Stomach smooth muscle (tissue), 2 donors: ENCODE measurements around the gene REPIN1.
"Not testable (repeated sequence)": the region's sequence is repeated elsewhere in the genome, so short reads cannot be mapped to it uniquely, and the experiment has no call there.

Experiments used
- H3K27ac ChIP-seq: one replicate; pipeline ENCODE4 v1.7.0; 2013; ENCODE audit warnings: mild to moderate bottlenecking, low read length, inconsistent platforms
- H3K27me3 ChIP-seq, 2 donors: one replicate each; pipeline ENCODE4 v1.7.0; 2013; ENCODE audit warnings: low read length in 2 of 2; ENCODE audit not compliant: insufficient read depth in 2 of 2, control insufficient read depth in 1 of 2
- H3K36me3 ChIP-seq, 2 donors: one replicate each; pipeline ENCODE4 v1.7.0; 2013; ENCODE audit warnings: low read length in 2 of 2; ENCODE audit not compliant: control insufficient read depth in 2 of 2, insufficient read depth in 2 of 2
- H3K4me1 ChIP-seq: one replicate; pipeline ENCODE4 v1.7.0; 2013; ENCODE audit warnings: low read length; ENCODE audit not compliant: control insufficient read depth, insufficient read depth
- H3K4me3 ChIP-seq, 2 donors: one replicate each; pipeline ENCODE4 v1.7.0; 2013; ENCODE audit warnings: low read length in 2 of 2
- H3K9ac ChIP-seq, 2 donors: one replicate each; pipeline ENCODE4 v1.7.0; 2013; ENCODE audit warnings: low read length in 2 of 2, mild to moderate bottlenecking in 1 of 2
- H3K9me3 ChIP-seq, 2 donors: one replicate each; pipeline ENCODE4 v1.7.0; 2013; ENCODE audit warnings: low read length in 2 of 2; ENCODE audit not compliant: control insufficient read depth in 2 of 2
- donor health status: healthy.
- donor health status: Pancreatic carcinoma.

Gene REPIN1

GRCh38 chr7:150384406-150385301 lies 16.0 kb downstream of the REPIN1 start:
- peaks cover 39% of the 10 kb centered on the region for H3K4me1 ChIP-seq
- H3K27me3 ChIP-seq: no peaks in the 10 kb centered on the region
- H3K9me3 ChIP-seq: no peaks in the 10 kb centered on the region
- H3K4me3 ChIP-seq: no peak overlapping the region
- H3K27ac ChIP-seq: no peak overlapping the region
- H3K9ac ChIP-seq: no peak overlapping the region
- no peaks in the 10 kb centered on the region for H3K36me3 ChIP-seq

GRCh38 chr7:150385302-150385723 lies 16.7 kb downstream of the REPIN1 start:
- H3K4me1 ChIP-seq: peaks cover 33% of the 10 kb centered on the region
- no peaks in the 10 kb centered on the region for H3K9me3 ChIP-seq
- no peak overlapping the region for H3K27ac ChIP-seq
- H3K9ac ChIP-seq: no peak overlapping the region
- H3K36me3 ChIP-seq: no peaks in the 10 kb centered on the region
- H3K4me3 ChIP-seq: no peak overlapping the region
- no peaks in the 10 kb centered on the region for H3K27me3 ChIP-seq

- not testable (repeated sequence) for H3K27ac ChIP-seq
Measured at GRCh38 chr7:150385884-150386283, 17.3 kb downstream of the REPIN1 start.

GRCh38 chr7:150388306-150388705 lies 19.7 kb downstream of the REPIN1 start:
- Histone ChIP-seq H3K27ac (peak overlapping the region; percentile 53), H3K9me3 (no peaks in the 10 kb centered on the region), H3K36me3 (peaks cover 0 to 2% of the 10 kb centered on the region in 2 donors), H3K27me3 (no peaks in the 10 kb centered on the region), H3K9ac (no peak overlapping the region), H3K4me1 (peaks cover 17% of the 10 kb centered on the region), H3K4me3 (no peak overlapping the region)

More at GRCh38 chr7:150385884-150386283, 17.3 kb downstream of the REPIN1 start:
- H3K9ac ChIP-seq, H3K27me3 ChIP-seq, H3K4me3 ChIP-seq, H3K9me3 ChIP-seq, H3K36me3 ChIP-seq: not testable (repeated sequence)
- peaks cover 27% of the 10 kb centered on the region for H3K4me1 ChIP-seq

- peak overlapping the region; percentile 42 to 46 for H3K9ac ChIP-seq
Measured at GRCh38 chr7:150388709-150389531, 20.3 kb downstream of the REPIN1 start.

GRCh38 chr7:150389532-150389816 lies 20.9 kb downstream of the REPIN1 start:
- H3K27ac ChIP-seq: no peak overlapping the region
- H3K4me3 ChIP-seq: no peak overlapping the region
- no peaks in the 10 kb centered on the region for H3K27me3 ChIP-seq
- peaks cover 0 to 2% of the 10 kb centered on the region in 2 donors for H3K36me3 ChIP-seq
- H3K9ac ChIP-seq: peak overlapping the region; percentile 42 to 46
- no peaks in the 10 kb centered on the region for H3K9me3 ChIP-seq
- H3K4me1 ChIP-seq: peaks cover 13% of the 10 kb centered on the region

More at GRCh38 chr7:150388709-150389531, 20.3 kb downstream of the REPIN1 start:
- Histone ChIP-seq H3K27me3 (no peaks in the 10 kb centered on the region), H3K36me3 (peaks cover 0 to 2% of the 10 kb centered on the region in 2 donors), H3K4me3 (no peak overlapping the region), H3K9me3 (no peaks in the 10 kb centered on the region), H3K4me1 (peaks cover 17% of the 10 kb centered on the region), H3K27ac (peak overlapping the region; percentile 53)

- no peak overlapping the region for H3K27ac ChIP-seq
- H3K36me3 ChIP-seq: peaks cover 0 to 2% of the 10 kb centered on the region in 2 donors
- no peaks in the 10 kb centered on the region for H3K9me3 ChIP-seq
- no peak overlapping the region for H3K4me3 ChIP-seq
- H3K27me3 ChIP-seq: no peaks in the 10 kb centered on the region
- no peak overlapping the region for H3K9ac ChIP-seq
- peaks cover 13% of the 10 kb centered on the region for H3K4me1 ChIP-seq
Measured at GRCh38 chr7:150390205-150390604, 21.6 kb downstream of the REPIN1 start.

- H3K9ac ChIP-seq: no peak overlapping the region
- no peak overlapping the region for H3K4me3 ChIP-seq
- H3K9me3 ChIP-seq: no peaks in the 10 kb centered on the region
- no peaks in the 10 kb centered on the region for H3K27me3 ChIP-seq
- H3K36me3 ChIP-seq: peaks cover 5% of the 10 kb centered on the region in 2 donors
- H3K4me1 ChIP-seq: peaks cover 11% of the 10 kb centered on the region
- H3K27ac ChIP-seq: no peak overlapping the region
Measured at GRCh38 chr7:150393325-150393724, 24.7 kb downstream of the REPIN1 start.

GRCh38 chr7:150396426-150396825 lies 27.8 kb downstream of the REPIN1 start:
- H3K9ac ChIP-seq: no peak overlapping the region
- no peaks in the 10 kb centered on the region for H3K4me1 ChIP-seq
- no peak overlapping the region for H3K27ac ChIP-seq
- H3K27me3 ChIP-seq: no peaks in the 10 kb centered on the region
- peaks cover 8 to 10% of the 10 kb centered on the region in 2 donors for H3K36me3 ChIP-seq
- no peaks in the 10 kb centered on the region for H3K9me3 ChIP-seq
- no peak overlapping the region for H3K4me3 ChIP-seq

GRCh38 chr7:150396851-150397260 lies 28.2 kb downstream of the REPIN1 start:
- Histone ChIP-seq H3K36me3 (peaks cover 8 to 10% of the 10 kb centered on the region in 2 donors), H3K9me3 (no peaks in the 10 kb centered on the region), H3K4me3 (no peak overlapping the region), H3K9ac (no peak overlapping the region), H3K27ac (no peak overlapping the region), H3K4me1 (no peaks in the 10 kb centered on the region), H3K27me3 (no peaks in the 10 kb centered on the region)
